ENCODE measurements around the gene EIF2AK3.

DNA sequence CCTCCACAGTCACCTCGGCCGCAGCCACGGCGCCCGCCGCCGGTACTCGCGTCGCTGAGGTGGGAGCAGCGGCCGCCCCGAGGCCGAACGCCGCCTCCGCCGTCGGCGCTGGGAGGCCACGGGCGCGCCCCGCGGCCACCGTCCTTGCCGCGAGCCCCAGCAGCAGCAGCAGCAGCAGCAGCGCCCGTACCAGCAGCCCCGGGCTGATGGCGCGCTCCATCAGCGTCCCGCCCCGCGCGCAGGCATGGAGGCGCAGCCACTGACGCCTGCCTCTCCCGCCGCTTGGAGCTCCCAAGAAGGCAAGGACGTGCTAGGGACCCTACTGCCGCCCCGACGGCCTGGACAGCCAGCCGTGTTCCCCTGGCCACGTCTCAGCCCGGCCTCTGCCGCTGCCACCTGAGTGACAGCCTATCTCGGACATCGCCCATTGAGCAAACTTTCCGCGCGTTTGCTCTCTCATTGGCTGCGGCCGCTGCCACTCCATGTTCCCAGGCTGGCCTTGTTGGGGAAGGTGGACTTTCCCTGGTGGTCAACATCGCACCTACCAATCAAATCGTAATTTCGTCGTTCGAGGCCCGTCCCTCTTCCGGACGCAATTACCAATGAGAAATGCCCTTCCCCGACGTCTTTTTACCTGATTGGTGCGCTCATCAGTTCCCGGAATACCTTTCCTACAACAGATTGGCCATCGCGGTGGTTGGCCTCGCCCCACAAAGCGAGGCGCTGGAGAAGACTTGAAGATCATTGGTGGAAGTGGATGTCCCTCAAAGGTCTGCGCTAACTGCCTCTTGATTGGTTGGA, at the start of gene EIF2AK3:
- TF ChIP-seq, protein P1, sequence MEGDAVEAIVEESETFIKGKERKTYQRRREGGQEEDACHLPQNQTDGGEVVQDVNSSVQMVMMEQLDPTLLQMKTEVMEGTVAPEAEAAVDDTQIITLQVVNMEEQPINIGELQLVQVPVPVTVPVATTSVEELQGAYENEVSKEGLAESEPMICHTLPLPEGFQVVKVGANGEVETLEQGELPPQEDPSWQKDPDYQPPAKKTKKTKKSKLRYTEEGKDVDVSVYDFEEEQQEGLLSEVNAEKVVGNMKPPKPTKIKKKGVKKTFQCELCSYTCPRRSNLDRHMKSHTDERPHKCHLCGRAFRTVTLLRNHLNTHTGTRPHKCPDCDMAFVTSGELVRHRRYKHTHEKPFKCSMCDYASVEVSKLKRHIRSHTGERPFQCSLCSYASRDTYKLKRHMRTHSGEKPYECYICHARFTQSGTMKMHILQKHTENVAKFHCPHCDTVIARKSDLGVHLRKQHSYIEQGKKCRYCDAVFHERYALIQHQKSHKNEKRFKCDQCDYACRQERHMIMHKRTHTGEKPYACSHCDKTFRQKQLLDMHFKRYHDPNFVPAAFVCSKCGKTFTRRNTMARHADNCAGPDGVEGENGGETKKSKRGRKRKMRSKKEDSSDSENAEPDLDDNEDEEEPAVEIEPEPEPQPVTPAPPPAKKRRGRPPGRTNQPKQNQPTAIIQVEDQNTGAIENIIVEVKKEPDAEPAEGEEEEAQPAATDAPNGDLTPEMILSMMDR (IDR thresholded peaks at IDR 0.05; ENCODE audit: low read depth, low read length, poor library complexity, severe bottlenecking), result no peak
- no peak for TF ChIP-seq EZH2phosphoT487 (IDR thresholded peaks at IDR 0.05; ENCODE audit: borderline replicate concordance, low read length)

All from DOHH2 (cell line).